ENCODE measurements around the gene SLC25A22.

DNA sequence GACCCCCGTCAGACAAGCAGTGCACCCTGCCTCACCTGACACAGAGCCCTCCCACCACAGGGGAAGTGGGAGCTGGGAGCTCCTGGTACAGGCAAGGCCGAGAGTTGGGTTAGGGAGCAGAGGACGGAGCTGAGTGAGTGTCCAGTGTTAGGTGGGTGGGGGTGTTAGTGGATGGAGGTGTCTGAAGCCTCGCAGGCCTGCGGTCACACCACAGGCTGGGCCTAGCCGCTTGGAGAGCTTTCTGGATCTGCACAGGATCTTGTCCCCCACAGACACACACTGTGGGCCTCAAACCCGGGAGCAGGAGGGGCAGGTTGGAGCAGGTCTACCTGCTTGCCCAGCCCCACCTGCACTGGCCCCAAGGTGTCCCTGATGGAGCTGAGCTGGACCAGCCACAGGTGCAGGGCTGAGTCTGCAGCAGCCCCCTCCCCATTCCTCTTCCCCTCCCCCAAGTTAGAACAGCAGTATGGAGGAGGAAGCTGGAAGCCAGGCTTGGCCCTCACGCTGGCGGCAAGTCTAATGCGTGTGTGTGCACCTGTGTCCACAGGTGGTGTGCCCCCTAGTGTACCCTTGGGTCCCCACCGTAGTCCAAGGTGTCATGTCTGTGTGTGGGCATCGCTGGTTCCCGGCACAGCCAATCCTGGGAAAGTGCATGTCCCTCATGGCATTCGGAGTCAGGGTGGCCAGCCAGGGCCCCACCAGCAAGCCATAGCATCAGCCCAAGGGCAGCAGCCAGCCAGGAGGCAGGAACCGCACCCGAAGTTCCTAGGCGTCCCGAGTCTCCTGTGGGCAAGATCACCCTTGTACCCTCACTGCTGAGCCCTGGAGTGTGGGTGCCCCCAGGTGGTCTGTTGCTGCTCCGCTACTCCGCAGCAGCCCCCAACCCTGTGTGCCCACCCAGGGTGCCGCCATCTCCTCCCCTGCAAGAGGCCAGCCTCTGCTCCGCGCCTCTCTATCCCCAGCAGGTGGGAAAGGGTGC, 18.8 kb downstream of the SLC25A22 start:
- no peak for TF ChIP-seq POLR2AphosphoS5 (IDR thresholded peaks at IDR 0.05; ENCODE audit: low read depth)
- TF ChIP-seq, protein P1, sequence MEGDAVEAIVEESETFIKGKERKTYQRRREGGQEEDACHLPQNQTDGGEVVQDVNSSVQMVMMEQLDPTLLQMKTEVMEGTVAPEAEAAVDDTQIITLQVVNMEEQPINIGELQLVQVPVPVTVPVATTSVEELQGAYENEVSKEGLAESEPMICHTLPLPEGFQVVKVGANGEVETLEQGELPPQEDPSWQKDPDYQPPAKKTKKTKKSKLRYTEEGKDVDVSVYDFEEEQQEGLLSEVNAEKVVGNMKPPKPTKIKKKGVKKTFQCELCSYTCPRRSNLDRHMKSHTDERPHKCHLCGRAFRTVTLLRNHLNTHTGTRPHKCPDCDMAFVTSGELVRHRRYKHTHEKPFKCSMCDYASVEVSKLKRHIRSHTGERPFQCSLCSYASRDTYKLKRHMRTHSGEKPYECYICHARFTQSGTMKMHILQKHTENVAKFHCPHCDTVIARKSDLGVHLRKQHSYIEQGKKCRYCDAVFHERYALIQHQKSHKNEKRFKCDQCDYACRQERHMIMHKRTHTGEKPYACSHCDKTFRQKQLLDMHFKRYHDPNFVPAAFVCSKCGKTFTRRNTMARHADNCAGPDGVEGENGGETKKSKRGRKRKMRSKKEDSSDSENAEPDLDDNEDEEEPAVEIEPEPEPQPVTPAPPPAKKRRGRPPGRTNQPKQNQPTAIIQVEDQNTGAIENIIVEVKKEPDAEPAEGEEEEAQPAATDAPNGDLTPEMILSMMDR (IDR thresholded peaks at IDR 0.05; ENCODE audit: insufficient read depth, low read length) = no peak
- no peak for TF ChIP-seq GABPA (IDR thresholded peaks at IDR 0.05; ENCODE audit: low read depth)
- TF ChIP-seq, protein P2, sequence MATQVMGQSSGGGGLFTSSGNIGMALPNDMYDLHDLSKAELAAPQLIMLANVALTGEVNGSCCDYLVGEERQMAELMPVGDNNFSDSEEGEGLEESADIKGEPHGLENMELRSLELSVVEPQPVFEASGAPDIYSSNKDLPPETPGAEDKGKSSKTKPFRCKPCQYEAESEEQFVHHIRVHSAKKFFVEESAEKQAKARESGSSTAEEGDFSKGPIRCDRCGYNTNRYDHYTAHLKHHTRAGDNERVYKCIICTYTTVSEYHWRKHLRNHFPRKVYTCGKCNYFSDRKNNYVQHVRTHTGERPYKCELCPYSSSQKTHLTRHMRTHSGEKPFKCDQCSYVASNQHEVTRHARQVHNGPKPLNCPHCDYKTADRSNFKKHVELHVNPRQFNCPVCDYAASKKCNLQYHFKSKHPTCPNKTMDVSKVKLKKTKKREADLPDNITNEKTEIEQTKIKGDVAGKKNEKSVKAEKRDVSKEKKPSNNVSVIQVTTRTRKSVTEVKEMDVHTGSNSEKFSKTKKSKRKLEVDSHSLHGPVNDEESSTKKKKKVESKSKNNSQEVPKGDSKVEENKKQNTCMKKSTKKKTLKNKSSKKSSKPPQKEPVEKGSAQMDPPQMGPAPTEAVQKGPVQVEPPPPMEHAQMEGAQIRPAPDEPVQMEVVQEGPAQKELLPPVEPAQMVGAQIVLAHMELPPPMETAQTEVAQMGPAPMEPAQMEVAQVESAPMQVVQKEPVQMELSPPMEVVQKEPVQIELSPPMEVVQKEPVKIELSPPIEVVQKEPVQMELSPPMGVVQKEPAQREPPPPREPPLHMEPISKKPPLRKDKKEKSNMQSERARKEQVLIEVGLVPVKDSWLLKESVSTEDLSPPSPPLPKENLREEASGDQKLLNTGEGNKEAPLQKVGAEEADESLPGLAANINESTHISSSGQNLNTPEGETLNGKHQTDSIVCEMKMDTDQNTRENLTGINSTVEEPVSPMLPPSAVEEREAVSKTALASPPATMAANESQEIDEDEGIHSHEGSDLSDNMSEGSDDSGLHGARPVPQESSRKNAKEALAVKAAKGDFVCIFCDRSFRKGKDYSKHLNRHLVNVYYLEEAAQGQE (IDR thresholded peaks at IDR 0.05; ENCODE audit: insufficient replicate concordance, low read depth) = no peak
- no peak for TF ChIP-seq SPI1 (IDR thresholded peaks at IDR 0.05; ENCODE audit: borderline replicate concordance, low read depth)
